Ecto neural progenitor cell (in vitro differentiated cells): Measurements from ENCODE around the gene VAMP8.
"Not testable (repeated sequence)": the region's sequence is repeated elsewhere in the genome, so short reads cannot be mapped to it uniquely, and the experiment has no call there.

ENCODE experiments used
- DNase-seq: peaks from one replicate; pipeline ENCODE4 v3.0.0-alpha.2; 2018; ENCODE audit warnings: low spot score

Gene VAMP8

DNA sequence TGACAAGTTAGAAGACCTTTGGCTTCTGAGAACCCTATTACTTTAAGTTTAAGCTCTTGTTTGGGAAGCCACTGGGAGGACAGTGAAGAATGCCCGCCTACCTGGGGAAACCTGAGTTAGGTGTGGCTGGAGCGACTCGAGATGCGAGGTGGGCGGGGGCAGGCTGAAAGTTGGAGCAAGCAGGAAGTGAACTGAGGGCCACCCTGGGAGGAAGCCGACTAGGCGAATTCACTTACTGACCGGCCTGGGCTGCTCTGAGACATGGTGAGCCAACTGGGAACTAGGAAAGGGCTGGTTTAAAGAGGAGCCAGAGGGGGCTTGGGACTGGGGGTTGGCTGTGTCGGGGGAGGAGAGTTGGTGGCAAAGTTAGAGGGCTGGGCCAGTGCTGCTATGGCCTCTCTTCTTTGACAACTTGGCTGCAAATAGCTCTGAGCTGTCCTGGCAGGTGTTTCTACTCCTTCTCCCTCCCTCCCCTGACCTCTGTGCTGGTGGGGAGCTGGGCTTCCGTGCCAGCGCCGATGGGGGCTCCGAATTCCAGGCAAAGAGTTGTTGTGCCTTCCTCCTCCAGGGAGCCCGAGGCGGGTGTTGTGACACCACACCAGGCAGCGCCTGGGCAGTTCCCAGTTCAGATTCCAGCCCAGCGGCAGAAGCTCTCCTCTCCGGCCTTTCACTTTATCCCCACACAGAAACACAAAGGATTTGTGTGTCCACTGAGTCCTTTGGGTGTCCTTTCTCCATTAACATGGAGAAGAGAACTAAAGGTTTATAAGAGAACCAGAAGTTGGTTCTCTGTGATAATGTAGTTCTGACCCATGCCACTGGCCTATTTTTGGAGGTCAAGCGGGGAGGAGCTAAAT is at the start of gene VAMP8:
VAMP8 (plus strand) TSS at position 201 of the 857 bp plus-strand sequence; CDS start at position 262, 61 bp downstream.
- no peak for DNase-seq

DNA sequence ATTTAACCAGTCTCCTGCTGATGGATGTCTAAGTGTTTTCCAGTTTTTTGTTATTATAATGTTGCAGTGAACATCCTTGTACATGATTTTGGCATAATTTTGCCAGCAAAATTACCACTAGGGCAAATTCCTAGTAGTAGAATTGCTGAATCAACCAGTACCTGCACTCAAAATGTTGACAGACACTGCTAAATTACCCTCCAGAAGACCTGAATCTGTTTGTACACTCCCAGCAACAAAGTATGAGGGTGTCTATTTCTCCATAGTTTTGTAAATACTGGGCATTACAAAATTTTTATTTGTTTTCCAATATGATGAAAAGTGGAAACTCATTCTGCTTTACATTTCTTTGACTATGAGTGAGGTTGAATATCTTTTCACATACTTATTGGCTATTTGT is 49.6 kb upstream of the VAMP8 start:
- DNase-seq: no peak

DNA sequence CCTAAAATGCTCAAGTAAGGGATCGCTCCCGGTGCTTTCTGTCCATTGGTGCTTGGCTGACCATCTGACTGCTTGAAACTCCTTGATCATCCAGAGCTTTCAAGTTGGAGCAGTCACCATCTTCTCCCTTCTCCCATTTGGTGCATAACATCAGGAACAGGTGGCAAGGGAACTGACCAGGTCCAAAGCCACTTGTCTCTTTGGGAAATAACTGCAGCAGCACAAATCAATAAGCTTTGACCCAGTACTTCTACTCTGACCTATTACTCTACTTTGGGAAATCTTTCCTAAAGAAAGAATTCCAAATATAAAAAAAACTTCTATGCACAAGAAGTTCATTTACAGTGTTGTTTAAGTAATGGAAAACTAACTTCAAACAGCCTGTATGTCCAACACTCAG is 49.0 kb upstream of the VAMP8 start:
- DNase-seq: no peak

DNA sequence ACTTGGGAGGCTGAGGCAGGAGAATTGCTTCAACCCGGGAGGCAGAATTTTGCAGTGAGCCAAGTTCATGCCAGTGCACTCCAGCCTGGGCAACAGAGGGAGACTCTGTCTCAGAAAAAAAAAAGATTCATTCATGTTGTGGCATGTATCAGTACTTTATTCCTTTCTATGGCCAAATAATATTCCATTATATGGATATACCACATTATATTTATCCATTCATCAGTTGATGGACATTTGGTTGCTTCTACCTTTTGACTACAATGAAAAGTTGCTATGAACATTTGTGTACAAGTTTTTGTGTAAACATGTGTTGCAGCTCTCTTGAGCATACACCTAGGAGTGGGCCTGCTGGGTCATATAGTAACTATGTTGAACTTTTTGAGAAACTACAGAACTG is 47.6 kb upstream of the VAMP8 start:
- DNase-seq: no peak

DNA sequence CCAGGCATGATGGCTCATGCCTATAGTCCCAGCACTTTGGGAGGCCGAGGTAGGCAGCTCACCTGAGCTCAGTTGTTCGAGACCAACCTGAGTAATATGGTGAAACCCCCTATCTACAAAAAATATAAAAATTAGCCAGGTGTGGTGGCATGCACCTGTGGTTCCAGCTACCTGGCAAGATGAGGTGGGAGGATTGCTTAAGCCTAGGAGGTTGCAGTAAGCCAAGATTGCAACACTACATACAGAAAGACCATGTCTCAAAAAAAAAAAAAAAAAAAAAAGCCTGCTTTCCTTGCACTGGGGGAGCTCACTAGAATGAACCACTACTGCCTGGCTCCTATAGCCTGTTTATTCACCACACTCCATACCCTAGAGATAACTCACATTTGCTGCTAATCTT is 45.8 kb upstream of the VAMP8 start:
- DNase-seq: no peak

DNA sequence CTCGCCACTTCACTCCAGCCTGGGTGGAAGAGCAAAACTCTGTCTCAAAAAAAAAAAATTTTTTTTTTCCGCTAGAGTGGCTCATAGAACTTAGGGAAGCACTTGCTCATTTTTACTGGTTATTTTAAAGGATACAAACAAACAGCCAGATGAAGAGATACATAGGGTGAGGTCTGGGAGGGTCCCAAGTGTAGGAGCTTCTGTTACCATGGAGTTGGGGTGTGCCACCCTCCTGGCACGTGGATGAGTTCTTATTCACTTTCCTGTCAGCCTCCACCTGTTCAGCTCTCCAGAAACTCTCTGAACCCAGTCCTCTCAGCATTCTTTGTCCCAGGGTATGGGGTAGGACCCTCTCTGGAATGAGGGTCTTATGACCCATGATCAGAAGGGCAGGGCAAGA is 43.3 kb upstream of the VAMP8 start:
- DNase-seq: no peak

DNA sequence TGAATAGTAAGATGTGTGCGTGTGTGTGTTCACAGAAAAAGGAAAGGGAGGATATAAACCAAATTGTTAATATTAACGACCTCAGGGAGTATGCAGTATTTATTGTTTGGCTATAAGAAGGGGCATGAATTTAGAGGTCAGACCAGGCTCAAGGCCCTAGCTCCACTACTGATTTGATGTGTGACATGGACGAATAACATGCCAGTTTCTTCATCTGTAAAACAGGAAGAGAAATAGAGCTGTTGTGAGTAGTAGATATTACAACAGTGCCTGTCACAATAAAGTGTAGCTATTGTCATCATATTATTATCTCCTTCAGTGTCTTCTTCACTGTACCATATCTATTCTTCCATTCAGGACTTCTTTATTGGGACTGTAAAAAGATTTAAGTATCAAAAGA is 42.5 kb upstream of the VAMP8 start:
- DNase-seq: no peak

DNA sequence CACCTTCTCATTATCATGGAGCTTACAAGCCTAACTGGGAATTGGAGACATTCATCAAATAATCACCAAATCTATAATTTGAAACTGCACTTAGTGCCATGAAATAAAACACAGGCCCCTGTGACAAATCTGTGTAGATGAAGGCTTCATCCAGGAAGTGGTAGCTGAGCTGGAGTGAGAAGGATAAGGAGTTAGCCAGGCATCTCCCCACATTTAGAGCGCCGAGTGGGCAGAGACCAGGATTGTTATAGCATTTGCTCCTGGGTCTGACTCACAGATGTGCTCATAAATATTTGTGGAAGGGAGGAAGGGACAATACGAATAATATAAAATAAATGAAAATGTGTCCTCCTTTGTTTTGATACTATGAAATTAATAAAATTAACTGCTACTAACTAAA is 40.9 kb upstream of the VAMP8 start:
- no peak for DNase-seq

DNA sequence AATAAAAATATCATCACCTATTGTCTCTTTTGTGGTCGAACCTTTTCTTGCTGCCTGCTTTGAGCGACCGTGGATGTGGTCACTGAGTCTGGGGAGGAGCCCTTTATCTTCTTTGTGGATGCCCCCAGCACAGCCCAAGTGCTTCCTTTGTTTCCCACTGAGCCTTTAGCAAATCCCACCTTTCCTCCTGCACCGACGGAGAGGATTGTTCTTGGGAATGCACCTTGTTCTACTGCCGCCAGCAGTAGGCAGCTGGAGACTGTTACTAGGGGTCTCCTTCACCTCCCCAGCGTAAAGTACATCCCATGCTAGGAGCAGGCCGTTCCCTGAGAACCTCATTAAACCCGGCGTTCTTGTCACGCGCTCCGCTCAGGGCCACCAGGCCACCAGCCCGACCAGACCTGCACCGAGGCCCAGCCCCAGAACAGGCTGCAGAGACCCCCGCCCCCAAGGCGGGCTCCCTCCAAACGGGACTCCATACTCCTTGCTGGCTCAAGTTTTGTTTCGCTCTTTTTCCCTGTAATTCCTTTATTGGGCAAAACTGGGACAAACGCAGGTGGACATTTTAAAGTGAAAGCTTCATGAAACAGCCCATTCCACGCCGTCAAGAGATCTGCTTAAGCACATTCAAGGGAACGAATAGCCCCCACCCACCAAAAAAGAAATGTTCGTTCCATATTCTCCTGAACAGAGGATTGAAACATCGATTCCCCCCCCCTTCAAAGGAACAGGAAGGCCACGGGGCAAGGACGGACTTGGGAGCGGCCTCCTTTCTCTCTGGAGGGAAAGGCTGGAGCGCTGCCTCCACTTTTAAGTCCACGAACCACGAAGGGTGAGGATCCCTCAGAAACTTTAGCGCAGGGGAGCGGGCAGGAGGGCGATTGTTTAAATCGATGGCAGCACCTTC is 39.5 kb upstream of the VAMP8 start:
- peak; percentile 75 for DNase-seq

DNA sequence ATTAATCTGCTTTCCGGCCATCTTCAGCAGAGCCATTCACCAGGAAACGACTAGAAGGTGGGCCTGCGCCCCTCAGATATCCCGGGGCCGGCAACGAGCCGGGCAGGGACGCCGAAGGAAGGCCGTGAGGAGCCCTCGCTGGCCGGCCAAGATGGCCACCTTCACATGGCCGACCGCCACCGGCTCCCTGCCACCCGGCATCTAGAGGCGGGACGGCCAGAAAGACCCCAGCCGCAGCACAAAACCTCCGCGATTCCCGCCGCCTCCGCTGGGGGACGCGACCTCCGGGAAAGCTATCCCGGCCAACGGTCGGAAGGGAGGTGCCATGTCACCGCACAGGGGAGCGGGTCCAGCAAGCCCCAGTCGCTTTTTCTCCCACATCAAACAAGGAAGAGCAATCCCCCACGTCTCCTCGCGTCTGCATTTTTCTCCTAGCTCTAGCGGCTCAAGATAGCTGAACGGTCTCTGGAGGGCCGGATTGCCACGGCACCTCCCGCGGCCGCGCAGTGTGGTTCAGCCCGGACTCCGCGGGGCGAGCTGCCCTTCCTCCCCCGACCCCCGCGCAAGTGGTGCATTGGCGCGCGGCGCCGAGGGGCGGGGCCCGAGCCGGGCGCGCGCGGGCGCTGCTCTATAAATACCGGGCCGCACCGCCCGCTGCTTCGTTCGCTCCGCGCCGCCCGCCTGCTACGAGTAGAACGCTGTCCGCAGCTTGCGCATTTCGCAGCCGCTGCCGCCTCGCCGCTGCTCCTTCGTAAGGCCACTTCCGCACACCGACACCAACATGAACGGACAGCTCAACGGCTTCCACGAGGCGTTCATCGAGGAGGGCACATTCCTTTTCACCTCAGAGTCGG is 38.7 kb upstream of the VAMP8 start, which contains the start of gene MAT2A:
MAT2A (plus strand) TSS at position 662 of the 854 bp plus-strand sequence; CDS start at position 782, 120 bp downstream.
- DNase-seq: peak; percentile 98

DNA sequence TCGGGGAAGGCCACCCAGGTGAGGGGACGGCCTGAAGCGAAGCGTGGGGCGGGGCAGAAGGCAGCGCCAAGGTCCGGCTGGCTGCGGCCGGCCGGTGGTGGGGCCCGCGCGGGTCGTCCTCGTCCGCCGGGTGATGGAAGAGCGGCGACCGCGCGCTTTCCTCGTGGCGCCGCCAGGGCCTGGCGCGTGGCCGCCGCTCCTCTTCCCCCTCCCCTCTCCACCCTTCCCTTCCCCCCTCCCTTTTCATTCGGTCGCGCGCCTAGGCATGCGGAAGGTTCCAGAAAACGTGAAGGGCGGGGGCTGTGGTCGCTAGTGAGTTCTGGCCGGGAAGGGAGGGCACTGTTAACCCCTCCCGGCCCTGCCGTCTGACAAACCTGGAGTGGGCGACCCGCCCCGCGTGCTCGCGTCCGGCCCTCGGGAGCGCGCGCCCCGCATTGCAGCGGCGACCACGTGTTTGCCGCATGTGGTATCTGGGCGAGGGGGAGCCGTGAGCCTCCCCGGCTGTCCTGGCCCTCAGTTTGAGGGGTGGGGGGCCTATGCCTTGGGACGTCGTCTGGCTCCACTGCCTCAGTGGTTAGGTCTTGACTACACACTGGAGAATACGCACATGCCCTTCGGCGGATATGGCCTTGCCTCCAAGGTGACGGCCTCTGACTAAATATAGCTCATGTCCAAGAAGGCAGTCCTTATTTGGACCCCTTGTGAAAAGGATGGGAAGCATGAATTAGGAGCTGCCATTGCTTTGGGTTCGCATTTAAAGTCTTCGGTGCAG is 37.8 kb upstream of the VAMP8 start:
- no peak for DNase-seq

DNA sequence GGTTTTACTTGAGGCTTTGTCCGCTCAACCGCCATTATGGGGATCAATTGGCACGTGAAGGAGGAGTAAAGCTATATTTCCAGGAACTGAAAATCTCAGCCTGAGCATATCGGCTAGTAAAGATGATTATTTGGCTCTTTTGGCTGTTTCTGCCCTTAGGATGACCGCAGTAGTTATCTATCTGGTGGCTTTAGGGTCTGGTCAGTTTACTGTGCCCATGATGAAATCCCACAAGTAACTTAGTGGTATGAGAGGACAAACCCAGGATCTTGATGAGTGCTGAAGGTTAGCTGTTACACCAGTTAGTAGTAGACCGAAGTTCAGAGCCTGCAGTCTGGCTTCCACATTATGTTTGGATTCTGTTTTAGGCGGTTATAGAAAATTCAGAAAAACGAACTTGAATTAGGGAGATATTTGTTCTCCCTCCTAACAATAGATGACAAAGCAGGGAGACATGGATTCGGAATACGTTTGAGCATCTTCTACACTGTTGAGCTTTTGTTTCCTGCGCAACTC is 37.2 kb upstream of the VAMP8 start:
- no peak for DNase-seq

DNA sequence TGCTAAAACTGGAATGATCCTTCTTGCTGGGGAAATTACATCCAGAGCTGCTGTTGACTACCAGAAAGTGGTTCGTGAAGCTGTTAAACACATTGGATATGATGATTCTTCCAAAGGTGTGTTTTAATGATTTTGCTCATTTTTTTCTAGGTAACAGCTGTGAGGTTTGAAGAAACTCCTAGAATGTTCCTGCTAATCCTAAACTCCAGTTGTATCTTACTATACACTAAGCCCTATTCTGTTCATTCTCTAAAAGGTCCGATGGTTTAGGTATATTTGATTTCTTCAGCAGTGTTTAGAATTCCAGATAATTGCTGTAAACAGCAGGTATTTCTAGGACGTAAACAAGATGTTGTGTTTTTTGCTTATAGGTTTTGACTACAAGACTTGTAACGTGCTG is 36.1 kb upstream of the VAMP8 start:
- no peak for DNase-seq

DNA sequence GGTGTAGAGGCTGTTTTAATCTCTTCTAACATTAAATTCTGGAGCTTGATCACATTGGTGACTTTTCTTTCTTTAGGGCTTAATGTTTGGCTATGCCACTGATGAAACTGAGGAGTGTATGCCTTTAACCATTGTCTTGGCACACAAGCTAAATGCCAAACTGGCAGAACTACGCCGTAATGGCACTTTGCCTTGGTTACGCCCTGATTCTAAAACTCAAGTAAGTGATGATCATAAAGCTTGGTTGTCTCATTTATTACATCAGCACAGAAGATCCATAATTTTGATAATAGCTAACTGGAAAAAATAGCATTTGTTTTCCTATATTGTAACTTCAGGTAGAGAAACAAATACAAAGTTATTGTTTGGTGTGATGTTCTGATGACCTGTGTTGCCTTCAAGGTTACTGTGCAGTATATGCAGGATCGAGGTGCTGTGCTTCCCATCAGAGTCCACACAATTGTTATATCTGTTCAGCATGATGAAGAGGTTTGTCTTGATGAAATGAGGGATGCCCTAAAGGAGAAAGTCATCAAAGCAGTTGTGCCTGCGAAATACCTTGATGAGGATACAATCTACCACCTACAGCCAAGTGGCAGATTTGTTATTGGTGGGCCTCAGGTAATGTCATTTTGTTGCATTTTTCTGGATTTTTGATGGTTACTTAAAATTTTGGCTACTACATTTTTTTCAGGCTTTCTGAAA is 35.5 kb upstream of the VAMP8 start:
- DNase-seq: no peak

DNA sequence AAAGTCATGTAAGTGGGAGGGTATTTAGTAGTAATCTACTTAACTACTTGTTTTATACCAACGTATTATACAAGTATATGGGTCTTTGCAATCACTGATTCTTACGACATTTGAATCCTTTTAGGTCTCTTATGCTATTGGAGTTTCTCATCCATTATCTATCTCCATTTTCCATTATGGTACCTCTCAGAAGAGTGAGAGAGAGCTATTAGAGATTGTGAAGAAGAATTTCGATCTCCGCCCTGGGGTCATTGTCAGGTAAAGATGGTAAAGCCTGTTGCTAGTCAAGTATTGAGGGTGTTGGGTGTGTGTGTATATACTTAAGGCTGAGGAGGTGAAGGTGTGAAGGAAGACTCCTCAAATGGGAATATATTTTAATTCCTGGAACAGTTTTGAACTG is 34.6 kb upstream of the VAMP8 start:
- no peak for DNase-seq

DNA sequence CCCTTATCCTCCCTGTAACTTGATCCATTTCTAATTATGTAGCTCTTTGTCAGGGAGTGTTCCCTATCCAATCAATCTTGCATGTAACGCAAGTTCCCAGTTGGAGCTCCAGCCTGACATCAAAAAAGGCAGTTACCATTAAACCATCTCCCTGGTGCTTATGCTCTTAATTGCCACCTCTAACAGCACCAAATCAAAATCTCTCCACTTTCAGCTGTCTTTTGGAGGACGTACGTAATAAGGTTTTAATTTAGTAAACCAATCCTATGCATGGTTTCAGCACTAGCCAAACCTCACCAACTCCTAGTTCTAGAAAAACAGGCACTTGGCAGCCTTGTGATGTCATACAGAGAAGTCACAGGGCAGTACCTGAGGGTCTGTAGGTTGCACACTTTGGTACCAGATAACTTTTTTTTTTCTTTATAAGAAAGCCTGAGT is 33.1 kb upstream of the VAMP8 start:
- not testable (repeated sequence) for DNase-seq

DNA sequence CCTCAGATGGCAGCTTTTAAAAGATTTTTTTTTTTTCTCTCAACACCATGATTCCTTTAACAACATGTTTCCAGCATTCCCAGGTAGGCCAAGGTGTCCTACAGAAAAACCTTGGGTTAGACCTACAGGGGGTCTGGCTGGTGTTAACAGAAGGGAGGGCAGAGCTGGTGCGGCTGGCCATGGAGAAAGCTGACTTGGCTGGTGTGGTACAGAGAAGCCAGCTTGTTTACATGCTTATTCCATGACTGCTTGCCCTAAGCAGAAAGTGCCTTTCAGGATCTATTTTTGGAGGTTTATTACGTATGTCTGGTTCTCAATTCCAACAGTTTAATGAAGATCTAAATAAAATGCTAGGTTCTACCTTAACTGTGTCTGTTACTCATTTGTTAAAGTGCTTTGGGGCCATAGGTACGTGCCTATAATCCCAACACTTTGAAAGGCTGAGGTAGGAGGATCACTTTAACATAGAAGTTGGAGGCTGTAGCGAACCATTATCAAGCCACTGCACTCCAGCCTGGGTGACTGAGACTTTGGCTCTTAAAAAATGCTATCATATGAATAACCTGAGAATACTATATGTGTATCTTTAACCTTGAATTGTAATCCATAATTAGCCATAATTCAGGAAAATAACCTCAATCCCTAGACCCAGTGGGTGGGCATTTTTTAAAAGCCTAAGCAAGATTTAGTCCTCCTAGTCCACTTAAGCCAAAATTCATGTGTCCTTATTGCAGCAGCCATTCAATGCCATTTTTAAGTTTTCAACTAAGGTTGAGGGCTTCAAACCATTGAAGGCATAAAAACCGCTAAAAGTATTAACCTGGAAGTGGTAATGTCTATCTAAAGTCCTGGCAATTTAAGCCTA is 32.2 kb upstream of the VAMP8 start:
- not testable (repeated sequence) for DNase-seq

DNA sequence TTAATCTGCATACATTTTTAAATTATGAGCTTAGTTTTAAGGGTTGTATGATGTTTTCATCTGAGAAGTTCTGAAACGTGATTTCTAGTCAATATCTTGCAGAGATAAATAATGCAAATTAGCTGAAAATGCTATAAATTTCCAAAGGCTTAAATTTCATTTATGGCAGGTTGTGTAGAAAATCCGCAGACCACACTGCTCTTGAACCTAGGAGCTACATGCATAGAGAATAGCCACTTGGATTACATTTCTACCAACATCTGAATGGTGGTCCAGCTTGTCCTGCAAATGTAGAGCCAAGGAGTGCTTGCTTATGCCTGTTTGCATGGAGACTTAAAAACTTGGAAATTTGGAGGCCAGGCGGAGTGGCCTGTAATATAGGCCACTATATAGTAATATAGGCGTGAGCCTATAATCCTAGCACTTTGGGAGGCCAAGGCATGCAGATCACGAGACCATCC is 31.6 kb upstream of the VAMP8 start:
- DNase-seq: no peak
